CD4-positive, CD25-positive, alpha-beta regulatory T cell (primary cell): ENCODE measurements around the gene SLAMF1. TPM values are rescaled to one million over a fixed set of nuclear protein-coding genes. Genes with fewer than 3 reads are reported as not detected.

Source experiments
- ATAC-seq, 2 donors: fragments of 150-1000 bp; cut with Tn5 transposase; one replicate each; pipeline ENCODE4 v1.10.0; 2021; ENCODE audit warnings: low read depth in 2 of 2, moderate number of reproducible peaks in 2 of 2, moderate library complexity in 1 of 2
- DNase-seq, 3 donors: peaks; one replicate each; pipeline versions ENCODE4 v3.0.0 to v3.0.0-alpha.2; 2012 to 2022; ENCODE audit warnings: mixed read lengths in 1 of 3
- H3K27ac ChIP-seq: one replicate; pipeline ENCODE4 v1.7.0; 2013; ENCODE audit warnings: mild to moderate bottlenecking, low read length; ENCODE audit not compliant: insufficient read depth, poor library complexity, severe bottlenecking
- H3K27me3 ChIP-seq: one replicate; pipeline ENCODE4 v1.7.0; 2013; ENCODE audit warnings: low read length; ENCODE audit not compliant: control insufficient read depth, insufficient read depth
- H3K36me3 ChIP-seq: one replicate; pipeline ENCODE4 v1.7.0; 2013; ENCODE audit warnings: mild to moderate bottlenecking, low read length, moderate library complexity; ENCODE audit not compliant: control insufficient read depth, insufficient read depth
- H3K4me1 ChIP-seq: 2 replicates; pipeline ENCODE4 v1.7.0; 2013; ENCODE audit warnings: mild to moderate bottlenecking, low read length; ENCODE audit not compliant: insufficient read depth, control insufficient read depth, poor library complexity, severe bottlenecking
- H3K4me3 ChIP-seq: one replicate; pipeline ENCODE4 v1.7.0; 2013; ENCODE audit warnings: low read depth, mild to moderate bottlenecking, low read length, moderate library complexity
- H3K9me3 ChIP-seq, 2 experiments: 1 replicate in 1 of 2; 2 replicates in 1 of 2; pipeline ENCODE4 v1.7.0; 2013; ENCODE audit warnings: low read length in 2 of 2, mild to moderate bottlenecking in 1 of 2, moderate library complexity in 1 of 2; ENCODE audit not compliant: control insufficient read depth in 2 of 2
- H3K27ac Mint-ChIP-seq, 3 donors: one replicate each; pipeline ENCODE4 v1.8.0; 2020 to 2022; ENCODE audit warnings: mild to moderate bottlenecking in 3 of 3, mixed read lengths in 3 of 3, moderate library complexity in 2 of 3
- H3K27me3 Mint-ChIP-seq: one replicate; pipeline ENCODE4 v1.8.0; 2022; ENCODE audit warnings: mild to moderate bottlenecking, mixed read lengths
- H3K36me3 Mint-ChIP-seq: one replicate; pipeline ENCODE4 v1.8.0; 2020; ENCODE audit warnings: mixed read lengths
- H3K4me1 Mint-ChIP-seq, 4 donors: one replicate each; pipeline ENCODE4 v1.8.0; 2020 to 2022; ENCODE audit warnings: mixed read lengths in 4 of 4, mild to moderate bottlenecking in 1 of 4
- H3K4me3 Mint-ChIP-seq, 4 donors: one replicate each; pipeline ENCODE4 v1.8.0; 2020 to 2022; ENCODE audit warnings: mild to moderate bottlenecking in 4 of 4, mixed read lengths in 4 of 4, moderate library complexity in 3 of 4
- H3K9me3 Mint-ChIP-seq, 7 donors: one replicate each; pipeline ENCODE4 v1.8.0; 2020 to 2022; ENCODE audit warnings: mixed read lengths in 7 of 7, mild to moderate bottlenecking in 3 of 7, moderate library complexity in 2 of 7
- polyA plus RNA-seq, 4 donors: library from polyadenylated mRNA; unstranded; fragments of 300-500 nt; fragmentation: Illumina TruSeq; gene quantifications; one replicate each; pipeline ENCODE4 v1.2.3, GENCODE V29; 2021
- total RNA-seq: library from RNA; stranded (reverse); gene quantifications from one replicate; pipeline ENCODE4 v1.2.3, GENCODE V29; 2022

The SLAMF1 gene
- total and polyA plus RNA-seq, 5 donors from 2014 or later = 33.5 to 70.3 (median 44.2) TPM

DNA sequence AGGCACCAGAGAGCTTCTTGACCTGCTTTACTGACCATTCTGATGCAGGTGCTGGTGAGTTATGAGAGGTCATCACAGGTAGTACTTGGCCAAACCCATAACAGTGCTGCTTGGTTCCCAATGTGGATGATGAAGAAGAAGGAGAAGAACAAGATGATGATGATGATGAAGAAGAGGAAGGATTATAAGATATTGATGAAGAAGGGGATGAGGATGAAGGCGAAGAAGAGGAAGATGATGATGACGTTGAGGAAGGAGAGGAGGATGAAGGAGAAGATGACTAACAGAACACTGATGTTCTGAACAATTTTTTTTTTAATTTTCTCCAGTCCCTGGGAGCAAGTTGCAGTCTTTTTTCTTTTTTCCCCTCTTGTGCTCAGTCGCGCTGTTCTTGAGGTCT is 23.9 kb upstream of the SLAMF1 start:
- peaks cover 24 to 31% (median 30%) of the 10 kb centered on the region in 4 donors for H3K4me1 Mint-ChIP-seq
- Histone ChIP-seq H3K4me3 (no peak overlapping the region), H3K4me1 (peaks cover 53% of the 10 kb centered on the region), H3K27me3 (no peaks in the 10 kb centered on the region), H3K27ac (no peak overlapping the region), H3K9me3 (no peaks in the 10 kb centered on the region), H3K36me3 (no peaks in the 10 kb centered on the region)
- H3K4me3 Mint-ChIP-seq = peak overlapping the region in 1 of 4 donors; percentile 21
- no peaks in the 10 kb centered on the region for H3K27me3 Mint-ChIP-seq
- H3K36me3 Mint-ChIP-seq = no peaks in the 10 kb centered on the region
- H3K9me3 Mint-ChIP-seq = peaks cover 0 to 2% (median 0%) of the 10 kb centered on the region in 7 donors
- H3K27ac Mint-ChIP-seq = peak overlapping the region in 2 of 3 donors; percentile 7 to 39
- ATAC-seq (no peak), DNase-seq (no peak)

DNA sequence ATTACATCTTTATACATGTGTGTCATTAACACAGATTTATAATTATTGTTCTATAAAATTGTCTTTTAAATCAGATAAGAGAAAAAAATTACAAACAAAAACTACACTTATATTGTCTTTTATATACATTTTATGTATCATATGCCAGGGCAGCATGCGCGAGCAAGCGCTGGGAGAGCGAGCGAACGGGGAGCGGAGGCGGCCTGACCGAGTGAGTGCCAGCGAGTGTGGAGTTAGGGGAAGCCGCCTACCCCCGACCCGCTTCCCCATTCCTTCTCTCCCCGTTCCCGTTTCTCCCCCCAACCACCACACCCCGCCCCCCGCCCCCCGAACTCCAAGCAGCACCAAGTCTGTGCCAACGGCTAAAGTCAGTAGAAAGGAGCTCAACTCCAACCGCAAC is 23.0 kb upstream of the SLAMF1 start:
- Mint-ChIP-seq H3K4me1 (peaks cover 31 to 40% (median 32%) of the 10 kb centered on the region in 4 donors), H3K4me3 (no peak overlapping the region), H3K27me3 (no peaks in the 10 kb centered on the region), H3K27ac (no peak overlapping the region), H3K9me3 (peaks cover 0 to 2% (median 0%) of the 10 kb centered on the region in 7 donors), H3K36me3 (no peaks in the 10 kb centered on the region)
- Histone ChIP-seq H3K27ac (no peak overlapping the region), H3K9me3 (no peaks in the 10 kb centered on the region), H3K4me1 (peaks cover 53% of the 10 kb centered on the region), H3K4me3 (no peak overlapping the region), H3K36me3 (no peaks in the 10 kb centered on the region), H3K27me3 (no peaks in the 10 kb centered on the region)
- ATAC-seq (no peak), DNase-seq (no peak)

DNA sequence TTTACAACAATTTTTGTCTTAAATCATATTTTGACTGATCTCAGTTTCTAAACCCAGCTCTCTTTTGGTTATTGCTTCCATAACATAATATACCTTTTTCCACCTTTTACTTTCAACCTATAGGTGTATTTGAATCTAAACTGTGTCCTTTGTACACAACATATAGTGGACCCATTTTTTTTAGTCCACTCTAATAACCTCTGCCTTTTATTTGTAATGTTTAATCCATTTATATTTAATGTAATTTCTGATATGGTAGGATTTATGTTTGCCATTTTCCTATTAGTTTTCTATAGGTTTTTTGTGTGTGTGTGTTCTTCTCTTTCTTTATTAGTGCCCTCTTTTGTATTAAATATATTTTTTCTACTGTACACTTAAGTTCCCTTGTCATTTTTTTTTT is 22.4 kb upstream of the SLAMF1 start:
- no peak overlapping the region for H3K27ac ChIP-seq
- ATAC-seq (no peak), DNase-seq (no peak)
- no peaks in the 10 kb centered on the region for H3K36me3 ChIP-seq
- H3K27ac Mint-ChIP-seq = no peak overlapping the region
- peaks cover 0 to 2% (median 0%) of the 10 kb centered on the region in 7 donors for H3K9me3 Mint-ChIP-seq
- H3K36me3 Mint-ChIP-seq = no peaks in the 10 kb centered on the region
- H3K4me1 ChIP-seq = peaks cover 53% of the 10 kb centered on the region
- no peaks in the 10 kb centered on the region for H3K27me3 Mint-ChIP-seq
- H3K27me3 ChIP-seq = no peaks in the 10 kb centered on the region
- no peak overlapping the region for H3K4me3 Mint-ChIP-seq
- H3K4me3 ChIP-seq = no peak overlapping the region
- H3K9me3 ChIP-seq = no peaks in the 10 kb centered on the region
- H3K4me1 Mint-ChIP-seq = peaks cover 35 to 45% (median 36%) of the 10 kb centered on the region in 4 donors

DNA sequence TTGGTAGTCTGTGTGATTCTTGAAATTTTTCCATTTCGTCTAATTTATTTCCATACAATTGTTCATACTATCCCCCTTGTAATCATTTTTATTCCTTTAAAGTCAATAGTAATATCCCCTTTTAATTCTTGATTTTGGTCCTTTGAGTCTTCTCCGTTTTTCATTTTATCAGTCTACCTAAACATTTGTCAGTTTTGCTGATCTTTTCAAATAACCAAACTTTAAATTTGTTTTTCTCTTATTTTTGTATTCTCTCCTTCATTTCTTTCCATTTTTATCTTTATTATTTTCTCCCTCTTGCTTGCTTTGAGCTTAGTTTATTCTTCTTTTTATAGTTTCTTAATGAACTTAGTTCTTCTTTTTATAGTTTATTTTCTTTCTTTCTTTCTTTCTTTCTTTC is 21.1 kb upstream of the SLAMF1 start:
- Histone ChIP-seq H3K4me1 (peaks cover 53% of the 10 kb centered on the region), H3K27ac (no peak overlapping the region), H3K36me3 (no peaks in the 10 kb centered on the region), H3K27me3 (no peaks in the 10 kb centered on the region), H3K4me3 (no peak overlapping the region), H3K9me3 (no peaks in the 10 kb centered on the region)
- peaks cover 45 to 59% (median 48%) of the 10 kb centered on the region in 4 donors for H3K4me1 Mint-ChIP-seq
- peaks cover 0 to 2% (median 0%) of the 10 kb centered on the region in 7 donors for H3K9me3 Mint-ChIP-seq
- H3K36me3 Mint-ChIP-seq = no peaks in the 10 kb centered on the region
- DNase-seq (no peak), ATAC-seq (no peak)
- peak overlapping the region in 1 of 3 donors; percentile 28 for H3K27ac Mint-ChIP-seq
- H3K4me3 Mint-ChIP-seq = peak overlapping the region in 2 of 4 donors; percentile 49 to 59
- no peaks in the 10 kb centered on the region for H3K27me3 Mint-ChIP-seq

DNA sequence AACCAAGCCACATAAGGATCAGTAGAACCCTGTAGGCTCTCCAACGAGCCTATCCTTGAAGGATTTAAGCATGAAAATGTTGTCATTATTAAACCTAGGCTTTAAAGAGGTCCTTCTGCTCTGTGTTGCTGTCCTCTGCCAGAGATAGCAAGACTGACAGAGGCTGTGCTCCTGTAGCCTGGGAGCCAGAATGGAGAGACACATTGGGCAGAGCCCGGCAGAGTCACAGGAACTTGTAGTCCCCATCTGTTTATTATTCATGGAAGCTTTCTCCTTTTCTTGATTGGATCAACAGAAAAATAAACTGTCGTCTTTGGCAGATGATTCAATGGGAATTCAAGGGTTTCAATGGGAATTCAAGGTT is 19.2 kb upstream of the SLAMF1 start:
- Mint-ChIP-seq H3K36me3 (peaks cover 5% of the 10 kb centered on the region), H3K27me3 (no peaks in the 10 kb centered on the region), H3K9me3 (peaks cover 0 to 2% (median 0%) of the 10 kb centered on the region in 7 donors), H3K4me3 (peak overlapping the region; percentile 40 to 60 (median 52)), H3K4me1 (peaks cover 45 to 76% (median 55%) of the 10 kb centered on the region in 4 donors), H3K27ac (peak overlapping the region; percentile 79 to 95 (median 86))
- peak overlapping the region; percentile 74 for H3K4me3 ChIP-seq
- H3K9me3 ChIP-seq = no peaks in the 10 kb centered on the region
- ATAC-seq = no peak
- DNase-seq = no peak
- no peaks in the 10 kb centered on the region for H3K27me3 ChIP-seq
- no peaks in the 10 kb centered on the region for H3K36me3 ChIP-seq
- H3K4me1 ChIP-seq = peaks cover 46% of the 10 kb centered on the region
- peak overlapping the region; percentile 77 for H3K27ac ChIP-seq

DNA sequence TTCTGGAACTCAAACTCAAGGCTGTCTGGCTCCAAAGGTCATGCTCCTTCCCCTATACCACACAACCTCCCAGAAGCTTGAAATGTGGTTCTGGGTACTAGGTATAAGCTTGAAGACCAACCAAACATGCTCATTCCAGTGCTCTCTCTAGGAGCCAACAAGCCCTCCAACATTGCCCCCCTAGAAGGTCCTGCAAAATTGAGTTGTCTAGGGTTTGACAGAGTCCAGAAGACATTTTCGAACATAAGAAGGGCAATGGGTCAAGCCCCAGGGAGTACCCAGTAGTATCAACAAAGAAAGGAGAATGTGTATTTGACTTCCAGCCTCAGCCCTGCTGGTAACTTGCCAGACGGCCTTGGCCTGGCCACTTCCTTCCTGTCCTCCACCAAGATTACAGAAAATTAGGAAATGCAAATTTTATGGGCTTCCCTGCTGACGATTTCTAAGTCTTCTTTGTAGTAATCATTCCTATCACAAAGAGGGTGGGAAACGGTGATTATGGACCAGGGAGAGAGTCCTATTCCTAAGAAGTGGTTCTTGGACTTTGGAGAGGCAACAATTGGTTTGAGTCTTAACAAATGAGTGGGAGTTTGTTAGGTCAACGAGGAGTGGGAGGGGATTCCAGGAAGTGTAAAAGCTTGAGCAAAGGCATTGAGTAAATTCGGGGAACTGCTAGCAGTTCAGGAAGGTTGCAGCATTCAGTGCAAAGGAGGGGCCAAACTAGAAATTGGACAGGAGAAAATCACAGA is 18.7 kb upstream of the SLAMF1 start:
- Histone ChIP-seq H3K36me3 (no peaks in the 10 kb centered on the region), H3K4me3 (peak overlapping the region; percentile 74), H3K27ac (peak overlapping the region; percentile 77), H3K9me3 (no peaks in the 10 kb centered on the region), H3K27me3 (no peaks in the 10 kb centered on the region), H3K4me1 (peaks cover 46% of the 10 kb centered on the region)
- H3K27ac Mint-ChIP-seq = peak overlapping the region; percentile 79 to 95 (median 86)
- DNase-seq (peak in 1 of 3 donors; percentile 68), ATAC-seq (peak in 1 of 2 donors; percentile 16)
- H3K27me3 Mint-ChIP-seq = no peaks in the 10 kb centered on the region
- H3K4me3 Mint-ChIP-seq = peak overlapping the region; percentile 40 to 80 (median 52)
- peaks cover 5% of the 10 kb centered on the region for H3K36me3 Mint-ChIP-seq
- H3K4me1 Mint-ChIP-seq = peaks cover 42 to 75% (median 54%) of the 10 kb centered on the region in 4 donors
- H3K9me3 Mint-ChIP-seq = peaks cover 0 to 2% (median 0%) of the 10 kb centered on the region in 7 donors

DNA sequence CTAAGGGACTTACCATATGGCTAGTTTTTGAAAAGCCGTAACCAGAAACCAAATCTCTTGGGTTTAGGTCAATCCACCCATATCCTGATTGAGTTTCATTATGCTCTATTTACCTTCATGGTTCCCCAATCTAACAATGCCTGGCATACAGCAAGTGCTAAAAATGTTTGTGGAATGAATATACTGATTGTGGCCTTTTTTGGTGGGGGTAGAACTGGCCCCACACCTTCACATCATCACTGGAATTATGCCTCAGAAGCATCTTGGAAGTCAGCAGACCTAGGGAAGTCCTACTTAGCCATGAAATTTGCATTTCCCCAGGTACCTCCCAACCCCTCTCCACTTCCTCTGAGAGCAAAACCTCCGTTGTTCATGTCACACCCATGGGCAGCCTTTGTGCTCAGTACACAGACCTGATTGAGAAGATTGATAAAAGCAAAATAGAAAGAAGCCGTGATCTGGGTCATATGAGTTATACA is 17.8 kb upstream of the SLAMF1 start:
- peak overlapping the region; percentile 74 for H3K4me3 ChIP-seq
- H3K27ac ChIP-seq = peak overlapping the region; percentile 77
- H3K4me1 ChIP-seq = peaks cover 46% of the 10 kb centered on the region
- Mint-ChIP-seq H3K27me3 (no peaks in the 10 kb centered on the region), H3K4me1 (peaks cover 45 to 80% (median 55%) of the 10 kb centered on the region in 4 donors), H3K27ac (peak overlapping the region; percentile 79 to 95 (median 86)), H3K36me3 (peaks cover 5% of the 10 kb centered on the region), H3K9me3 (peaks cover 0 to 5% (median 1%) of the 10 kb centered on the region in 7 donors), H3K4me3 (peak overlapping the region; percentile 29 to 80 (median 73))
- H3K9me3 ChIP-seq = no peaks in the 10 kb centered on the region
- H3K27me3 ChIP-seq = no peaks in the 10 kb centered on the region
- ATAC-seq (peak; percentile 83 to 92), DNase-seq (peak in 2 of 3 donors; percentile 56 to 86)
- no peaks in the 10 kb centered on the region for H3K36me3 ChIP-seq
